H9 (cell line): ENCODE results near the gene P3H3. TPM values are rescaled to one million over a fixed set of nuclear protein-coding genes. Genes with fewer than 3 reads are reported as not detected.
A peak's percentile ranks its signal among the peaks of the same experiment; 100 is the strongest.

ENCODE experiments used
- DNase-seq: peaks from one replicate; pipeline ENCODE4 v3.0.0-alpha.2; 2017
- H2AFZ ChIP-seq: one replicate; pipeline ENCODE4 v1.6.1; 2013; ENCODE audit warnings: mild to moderate bottlenecking, low read length, control low read depth, moderate library complexity
- H2AK5ac ChIP-seq: 2 replicates; pipeline ENCODE4 v1.6.1; 2013; ENCODE audit warnings: low read length, control low read depth, mixed read lengths; ENCODE audit not compliant: insufficient read length
- H2BK120ac ChIP-seq: one replicate; pipeline ENCODE4 v1.6.1; 2013; ENCODE audit warnings: low read depth, mild to moderate bottlenecking, low read length, control low read depth, inconsistent platforms; ENCODE audit not compliant: poor library complexity, severe bottlenecking
- H2BK12ac ChIP-seq: 2 replicates; pipeline ENCODE4 v1.6.1; 2013; ENCODE audit warnings: low read length, control low read depth, mixed read lengths, low read depth; ENCODE audit not compliant: insufficient read length
- H2BK15ac ChIP-seq: 2 replicates; pipeline ENCODE4 v1.6.1; 2013; ENCODE audit warnings: low read depth, low read length, control low read depth
- H2BK20ac ChIP-seq: one replicate; pipeline ENCODE4 v1.6.1; 2013; ENCODE audit warnings: low read depth, mild to moderate bottlenecking, low read length, control low read depth, inconsistent platforms; ENCODE audit not compliant: poor library complexity, severe bottlenecking
- H2BK5ac ChIP-seq: 2 replicates; pipeline ENCODE4 v1.6.1; 2013; ENCODE audit warnings: low read length, control low read depth, mixed read lengths; ENCODE audit not compliant: insufficient read length
- H3K14ac ChIP-seq: 2 replicates; pipeline ENCODE4 v1.6.1; 2013; ENCODE audit warnings: low read length, control low read depth; ENCODE audit not compliant: insufficient read depth
- H3K18ac ChIP-seq: 2 replicates; pipeline ENCODE4 v1.6.1; 2013; ENCODE audit warnings: low read depth, mild to moderate bottlenecking, mixed read lengths, low read length, control low read depth; ENCODE audit not compliant: insufficient read length
- H3K23ac ChIP-seq: 2 replicates; pipeline ENCODE4 v1.6.1; 2013; ENCODE audit warnings: low read length, control low read depth, mixed read lengths, low read depth; ENCODE audit not compliant: insufficient read length
- H3K23me2 ChIP-seq: 2 replicates; pipeline ENCODE4 v1.6.1; 2013; ENCODE audit warnings: low read depth, mild to moderate bottlenecking, mixed read lengths, low read length, control low read depth; ENCODE audit not compliant: insufficient read length, poor library complexity, severe bottlenecking
- H3K27ac ChIP-seq: 2 replicates; pipeline ENCODE4 v1.5.1; 2013; ENCODE audit warnings: low read length, control low read depth, mixed read lengths, low read depth; ENCODE audit not compliant: insufficient read length
- H3K27me3 ChIP-seq: 2 replicates; pipeline ENCODE4 v1.6.1; 2013; ENCODE audit warnings: low read length, control low read depth, inconsistent platforms; ENCODE audit not compliant: insufficient read depth
- H3K4ac ChIP-seq: 2 replicates; pipeline ENCODE4 v1.6.1; 2013; ENCODE audit warnings: low read depth, mild to moderate bottlenecking, control low read depth, inconsistent platforms, low read length, moderate library complexity
- H3K4me1 ChIP-seq: 2 replicates; pipeline ENCODE4 v1.6.1; 2013; ENCODE audit warnings: low read length, control low read depth, inconsistent platforms; ENCODE audit not compliant: insufficient read depth
- H3K4me2 ChIP-seq: 2 replicates; pipeline ENCODE4 v1.6.1; 2013; ENCODE audit warnings: low read length, control low read depth, mixed read lengths; ENCODE audit not compliant: insufficient read length, insufficient read depth
- H3K56ac ChIP-seq: 2 replicates; pipeline ENCODE4 v1.6.1; 2013; ENCODE audit warnings: low read depth, mild to moderate bottlenecking, mixed read lengths, low read length, control low read depth; ENCODE audit not compliant: insufficient read length
- H3K79me1 ChIP-seq: 2 replicates; pipeline ENCODE4 v1.6.1; 2013; ENCODE audit warnings: low read depth, mild to moderate bottlenecking, moderate library complexity, low read length, control low read depth, inconsistent platforms; ENCODE audit not compliant: insufficient read depth, poor library complexity, severe bottlenecking
- H3K79me2 ChIP-seq: 2 replicates; pipeline ENCODE4 v1.6.1; 2013; ENCODE audit warnings: low read length, control low read depth, inconsistent platforms; ENCODE audit not compliant: insufficient read depth
- H3K9ac ChIP-seq: 2 replicates; pipeline ENCODE4 v1.6.1; 2013; ENCODE audit warnings: low read length, control low read depth, mixed read lengths; ENCODE audit not compliant: insufficient read length; ENCODE audit errors: extremely low read depth
- H3K9me3 ChIP-seq: one replicate; pipeline ENCODE4 v1.6.1; 2013; ENCODE audit warnings: low read depth, low read length, inconsistent platforms; ENCODE audit not compliant: control insufficient read depth
- H3T11ph ChIP-seq: one replicate; pipeline ENCODE4 v1.6.1; 2013; ENCODE audit warnings: mild to moderate bottlenecking, low read length, control low read depth, inconsistent platforms
- H4K20me1 ChIP-seq: one replicate; pipeline ENCODE4 v1.6.1; 2013; ENCODE audit not compliant: control insufficient read depth, insufficient read length, insufficient read depth
- H4K5ac ChIP-seq: 2 replicates; pipeline ENCODE4 v1.6.1; 2013; ENCODE audit warnings: low read depth, mild to moderate bottlenecking, mixed read lengths, low read length, control low read depth; ENCODE audit not compliant: insufficient read length
- H4K8ac ChIP-seq: replicated peaks from 2 replicates; pipeline ENCODE4 v1.6.1; 2013; ENCODE audit warnings: low read length, control low read depth, mixed read lengths, low read depth; ENCODE audit not compliant: insufficient read length
- H4K91ac ChIP-seq: 2 replicates; pipeline ENCODE4 v1.6.1; 2013; ENCODE audit warnings: low read depth, mild to moderate bottlenecking, moderate library complexity, mixed read lengths, low read length, control low read depth; ENCODE audit not compliant: insufficient read length
- H3K27ac Mint-ChIP-seq, 3 experiments: 2 replicates in 2 of 3; 3 replicates in 1 of 3; pipeline ENCODE4 v1.8.0; 2020 to 2021; ENCODE audit warnings: mixed read lengths in 3 of 3, mild to moderate bottlenecking in 1 of 3, moderate library complexity in 1 of 3
- H3K27me3 Mint-ChIP-seq: 2 replicates; pipeline ENCODE4 v1.8.0; 2021; ENCODE audit warnings: low read depth, mild to moderate bottlenecking, moderate library complexity, mixed read lengths
- H3K36me3 Mint-ChIP-seq, 3 experiments: 2 replicates in 2 of 3; 3 replicates in 1 of 3; pipeline ENCODE4 v1.8.0; 2020 to 2021; ENCODE audit warnings: low read depth in 3 of 3, mixed read lengths in 3 of 3; ENCODE audit not compliant: insufficient read depth in 1 of 3
- H3K4me1 Mint-ChIP-seq, 2 experiments: 2 replicates each; pipeline ENCODE4 v1.8.0; 2020; ENCODE audit warnings: mixed read lengths in 2 of 2
- H3K4me3 Mint-ChIP-seq, 2 experiments: 2 replicates in 1 of 2; 3 replicates in 1 of 2; pipeline ENCODE4 v1.8.0; 2020 to 2021; ENCODE audit warnings: mild to moderate bottlenecking in 2 of 2, mixed read lengths in 2 of 2, moderate library complexity in 1 of 2
- H3K9me3 Mint-ChIP-seq, 2 experiments: 2 replicates in 1 of 2; 3 replicates in 1 of 2; pipeline ENCODE4 v1.8.0; 2020; ENCODE audit warnings: mild to moderate bottlenecking in 2 of 2, mixed read lengths in 2 of 2, moderate library complexity in 1 of 2
- WGBS: extraction: QIAGEN DNeasy Blood & Tissue Kit; methylation state at CpG from one replicate; pipeline ENCODE4 v1.1.7; 2013; ENCODE audit warnings: missing lambda C conversion rate, low lambda C conversion rate, mixed read lengths; ENCODE audit not compliant: insufficient read length; ENCODE audit errors: extremely low coverage; 5-methylcytosine and 5-hydroxymethylcytosine counted together
- total RNA-seq: library from RNA; stranded (reverse); gene quantifications from 2 replicates; pipeline ENCODE4 v1.2.1, GENCODE V29; 2021
- TF ChIP-seq, protein P1 (sequence below): fragments of 200-600 bp; sonication (generic); conservative IDR thresholded peaks from 3 replicates; pipeline ENCODE4 v1.8.0; 2021; ENCODE audit warnings: antibody characterized with exemption, mild to moderate bottlenecking

P3H3 gene
- total RNA-seq, 1 experiment from 2014 or later = 55.0 TPM

DNA sequence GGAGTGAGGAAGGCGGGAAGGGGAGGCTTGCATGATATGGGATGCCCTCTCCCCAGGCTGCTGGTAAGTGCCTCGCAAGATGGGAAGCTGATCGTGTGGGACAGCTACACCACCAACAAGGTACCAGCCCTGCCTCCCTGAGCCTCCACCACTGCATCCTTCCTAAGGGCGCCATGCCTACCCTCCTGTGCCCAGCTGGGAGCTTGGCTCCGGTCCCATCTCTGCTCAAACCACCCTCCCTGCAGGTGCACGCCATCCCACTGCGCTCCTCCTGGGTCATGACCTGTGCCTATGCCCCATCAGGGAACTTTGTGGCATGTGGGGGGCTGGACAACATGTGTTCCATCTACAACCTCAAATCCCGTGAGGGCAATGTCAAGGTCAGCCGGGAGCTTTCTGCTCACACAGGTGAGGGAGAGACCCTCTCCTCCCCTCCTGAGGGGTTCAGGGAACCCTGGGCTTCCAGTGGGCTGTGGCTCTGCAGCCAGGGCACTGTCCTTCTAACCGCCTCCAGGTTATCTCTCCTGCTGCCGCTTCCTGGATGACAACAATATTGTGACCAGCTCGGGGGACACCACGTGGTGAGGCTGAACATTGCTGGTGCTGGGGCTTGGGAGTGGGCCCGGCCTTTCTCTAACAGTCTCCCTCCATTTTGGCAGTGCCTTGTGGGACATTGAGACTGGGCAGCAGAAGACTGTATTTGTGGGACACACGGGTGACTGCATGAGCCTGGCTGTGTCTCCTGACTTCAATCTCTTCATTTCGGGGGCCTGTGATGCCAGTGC lies 15.1 kb downstream of the P3H3 start:
- Histone ChIP-seq H3K79me2 (no peaks in the 10 kb centered on the region), H3K56ac (no peak overlapping the region), H2BK5ac (no peak overlapping the region), H3K79me1 (no peaks in the 10 kb centered on the region), H3K14ac (no peak overlapping the region), H3T11ph (no peak overlapping the region), H2BK15ac (no peak overlapping the region), H3K4ac (no peak overlapping the region), H3K9me3 (no peaks in the 10 kb centered on the region), H2AK5ac (no peak overlapping the region), H4K5ac (no peak overlapping the region), H3K4me2 (no peak overlapping the region), H3K4me1 (no peaks in the 10 kb centered on the region), H4K20me1 (no peaks in the 10 kb centered on the region), H3K9ac (no peak overlapping the region), H2BK12ac (no peak overlapping the region), H4K8ac (no peak overlapping the region), H3K27me3 (no peaks in the 10 kb centered on the region), H2BK120ac (no peak overlapping the region), H3K23ac (no peak overlapping the region), H4K91ac (no peak overlapping the region), H2BK20ac (no peak overlapping the region), H2AFZ (no peak overlapping the region), H3K23me2 (no peaks in the 10 kb centered on the region), H3K18ac (no peak overlapping the region), H3K27ac (no peak overlapping the region)
- Mint-ChIP-seq H3K4me1 (peaks cover 4 to 21% of the 10 kb centered on the region in 2 experiments; a peak in 3 of 4 replicates), H3K27me3 (no peaks in the 10 kb centered on the region), H3K9me3 (no peaks in the 10 kb centered on the region; a peak in 1 of 5 replicates), H3K27ac (peak overlapping the region in 2 of 3 experiments; percentile 85 to 92; a peak in 5 of 7 replicates), H3K36me3 (peaks cover 31 to 76% (median 68%) of the 10 kb centered on the region in 3 experiments), H3K4me3 (no peak overlapping the region; a peak in 2 of 5 replicates)
- DNase-seq = peak; percentile 83
- TF ChIP-seq, protein P1, sequence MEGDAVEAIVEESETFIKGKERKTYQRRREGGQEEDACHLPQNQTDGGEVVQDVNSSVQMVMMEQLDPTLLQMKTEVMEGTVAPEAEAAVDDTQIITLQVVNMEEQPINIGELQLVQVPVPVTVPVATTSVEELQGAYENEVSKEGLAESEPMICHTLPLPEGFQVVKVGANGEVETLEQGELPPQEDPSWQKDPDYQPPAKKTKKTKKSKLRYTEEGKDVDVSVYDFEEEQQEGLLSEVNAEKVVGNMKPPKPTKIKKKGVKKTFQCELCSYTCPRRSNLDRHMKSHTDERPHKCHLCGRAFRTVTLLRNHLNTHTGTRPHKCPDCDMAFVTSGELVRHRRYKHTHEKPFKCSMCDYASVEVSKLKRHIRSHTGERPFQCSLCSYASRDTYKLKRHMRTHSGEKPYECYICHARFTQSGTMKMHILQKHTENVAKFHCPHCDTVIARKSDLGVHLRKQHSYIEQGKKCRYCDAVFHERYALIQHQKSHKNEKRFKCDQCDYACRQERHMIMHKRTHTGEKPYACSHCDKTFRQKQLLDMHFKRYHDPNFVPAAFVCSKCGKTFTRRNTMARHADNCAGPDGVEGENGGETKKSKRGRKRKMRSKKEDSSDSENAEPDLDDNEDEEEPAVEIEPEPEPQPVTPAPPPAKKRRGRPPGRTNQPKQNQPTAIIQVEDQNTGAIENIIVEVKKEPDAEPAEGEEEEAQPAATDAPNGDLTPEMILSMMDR = peak; percentile 32; the same call in 2 of the 3 replicates
- no CpG with 5 or more reads among the region's 16 CpGs for WGBS
